UCSD-AML1 (cell line): ENCODE data around the gene NEK2.
"Not testable (repeated sequence)": the region's sequence is repeated elsewhere in the genome, so short reads cannot be mapped to it uniquely, and the experiment has no call there.

Experiments used
- DNase-seq: peaks from one replicate; lab custom pipeline; 2025; ENCODE audit not compliant: unreplicated experiment; lab: John Stamatoyannopoulos, UW

The NEK2 gene

GRCh38 chr1:211634461-211634860 is 41.0 kb downstream of the NEK2 start:
- DNase-seq = no peak

DNA sequence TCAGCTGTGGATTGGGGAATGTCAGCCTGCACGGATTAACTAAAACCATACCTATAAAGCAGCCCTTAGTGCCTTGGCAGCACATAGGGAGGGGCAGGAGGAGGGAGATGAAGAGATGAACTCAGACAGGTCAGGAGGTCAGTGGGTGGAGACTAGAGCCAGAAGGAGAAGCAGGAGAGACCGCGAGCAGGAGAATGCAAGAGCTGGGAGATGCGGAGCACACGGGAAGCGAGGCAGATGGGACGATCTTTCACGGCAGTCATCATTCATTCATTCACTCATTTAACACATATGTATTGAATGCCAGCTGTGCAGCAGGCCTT is 41.9 kb downstream of the NEK2 start:
- DNase-seq = no peak

DNA sequence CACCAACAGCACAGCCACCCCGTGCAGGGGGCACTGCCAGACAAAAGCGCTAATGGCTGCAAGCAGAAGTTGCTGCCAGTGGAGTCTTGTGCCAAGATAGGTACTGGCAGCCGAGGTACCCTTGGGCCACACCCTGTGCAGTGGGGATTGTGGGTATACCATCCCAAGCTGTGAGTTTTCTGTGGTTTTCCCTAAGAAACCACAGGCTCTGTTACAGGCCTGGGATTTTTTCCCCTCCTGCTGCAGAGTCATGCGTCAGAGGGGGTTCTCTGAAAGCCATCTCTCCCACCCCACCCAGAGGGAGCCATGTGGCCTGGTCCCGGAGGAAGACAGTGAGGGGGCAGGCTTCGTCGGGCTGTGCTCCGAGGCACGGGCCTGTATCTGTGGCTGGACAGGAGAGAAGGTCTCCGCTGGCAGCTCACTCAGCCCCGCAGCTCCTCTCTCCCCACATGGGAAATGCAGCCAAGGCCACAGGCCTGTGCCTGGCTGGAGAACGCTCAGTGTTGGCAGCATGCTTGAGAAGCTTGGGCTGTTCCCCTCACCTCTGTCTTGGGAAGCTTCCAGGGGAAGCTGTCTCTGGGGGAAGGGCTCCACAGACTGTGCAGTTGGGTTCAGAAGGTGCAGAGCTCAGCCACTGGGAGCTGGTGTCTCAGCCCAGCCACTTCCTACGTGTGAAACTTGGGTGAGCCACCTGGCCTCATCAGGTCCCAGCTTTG is 42.5 kb downstream of the NEK2 start:
- DNase-seq = peak; percentile 27

- DNase-seq = no peak
Observed at GRCh38 chr1:211632117-211632807, 43.2 kb downstream of the NEK2 start.

GRCh38 chr1:211631168-211631567 is 44.3 kb downstream of the NEK2 start:
- no peak for DNase-seq

DNA sequence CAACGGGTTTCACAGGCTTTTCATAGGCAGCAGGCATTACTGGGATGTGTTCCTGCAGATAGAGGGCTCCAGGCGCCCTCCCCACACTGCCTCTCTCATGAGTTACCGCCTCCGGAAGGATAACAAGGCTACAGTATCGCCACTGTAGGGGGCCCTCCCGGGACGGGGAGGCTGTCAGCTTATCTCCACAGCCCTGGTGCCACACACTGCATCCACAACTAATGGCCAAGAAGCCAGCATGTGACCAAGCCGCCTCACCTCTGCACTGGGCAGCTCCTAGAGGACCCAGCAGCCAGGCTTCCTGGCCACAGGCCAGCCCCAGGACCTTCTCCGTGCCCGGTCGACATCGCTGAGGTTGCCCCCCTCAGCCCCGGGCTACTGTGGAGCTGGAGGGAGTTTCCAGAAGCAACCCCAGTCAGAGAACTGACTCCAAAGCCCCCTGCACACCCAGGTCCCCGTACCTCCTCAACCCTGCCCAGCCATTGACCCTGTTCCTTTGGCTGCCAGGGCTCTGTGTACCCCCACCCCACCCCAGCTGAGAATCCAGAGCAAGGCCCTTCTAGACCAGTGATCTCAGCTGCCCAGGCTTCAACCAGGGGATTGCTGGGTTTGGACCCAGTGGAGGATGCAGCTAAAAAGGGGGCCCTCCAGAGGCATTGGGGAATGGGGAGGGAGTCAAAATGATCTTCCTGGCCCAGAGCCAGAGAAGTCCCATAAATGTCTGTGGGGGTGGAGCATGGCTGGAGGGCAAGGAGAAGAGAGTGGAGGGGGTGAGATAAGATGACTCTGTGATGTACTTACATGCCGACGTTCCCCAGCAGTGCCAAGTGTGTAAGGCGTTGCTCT is 45.0 kb downstream of the NEK2 start:
- DNase-seq = no peak

- DNase-seq = no peak
Observed at GRCh38 chr1:211628417-211628816, 47.0 kb downstream of the NEK2 start.

- no peak for DNase-seq
Observed at GRCh38 chr1:211627259-211627658, 48.2 kb downstream of the NEK2 start.

- not testable (repeated sequence) for DNase-seq
Observed at GRCh38 chr1:211625866-211626265, 49.6 kb downstream of the NEK2 start.

DNA sequence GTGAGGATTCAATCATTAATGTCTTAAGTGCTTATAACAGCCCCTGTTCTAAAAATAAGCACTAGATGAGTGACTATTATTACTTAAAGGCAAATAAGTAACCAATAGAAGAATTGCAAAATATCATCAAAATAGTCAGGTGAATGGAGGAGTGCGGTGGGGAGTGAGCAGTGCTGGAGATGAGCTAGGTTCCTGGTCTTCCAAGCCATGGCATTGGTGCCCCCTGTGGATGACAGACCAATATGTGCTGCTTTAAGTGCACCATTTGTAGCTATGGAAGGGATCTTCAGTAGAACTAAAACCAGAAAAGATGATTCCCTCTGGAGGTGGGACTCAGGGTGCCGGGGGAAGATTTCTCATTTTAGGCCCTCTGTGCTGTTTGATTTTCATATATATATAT is 50.4 kb downstream of the NEK2 start:
- DNase-seq = peak; percentile 41

GRCh38 chr1:211623515-211623914 is 51.9 kb downstream of the NEK2 start:
- no peak for DNase-seq

- no peak for DNase-seq
Observed at GRCh38 chr1:211621447-211622198, 53.8 kb downstream of the NEK2 start.

DNA sequence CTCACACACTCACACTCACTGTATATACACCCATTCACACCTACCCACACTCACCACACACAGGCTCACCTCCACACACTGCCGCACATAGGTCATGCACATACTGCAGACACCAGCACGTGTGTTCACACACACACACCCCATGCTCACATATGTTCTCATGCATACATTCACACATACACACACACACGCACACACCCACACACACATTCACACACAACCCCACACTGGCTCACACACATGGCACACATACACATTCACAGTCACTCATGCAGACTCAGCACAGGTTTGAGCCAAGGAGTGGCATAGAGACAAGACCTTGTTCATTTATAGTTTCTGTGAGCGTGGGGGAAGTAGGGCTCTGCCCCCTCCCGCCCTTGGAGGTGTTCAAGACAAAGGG is 55.3 kb downstream of the NEK2 start:
- DNase-seq = no peak

- DNase-seq = peak; percentile 16
Observed at GRCh38 chr1:211619033-211619996, 56.1 kb downstream of the NEK2 start.

- no peak for DNase-seq
Observed at GRCh38 chr1:211616965-211617297, 58.5 kb downstream of the NEK2 start.

DNA sequence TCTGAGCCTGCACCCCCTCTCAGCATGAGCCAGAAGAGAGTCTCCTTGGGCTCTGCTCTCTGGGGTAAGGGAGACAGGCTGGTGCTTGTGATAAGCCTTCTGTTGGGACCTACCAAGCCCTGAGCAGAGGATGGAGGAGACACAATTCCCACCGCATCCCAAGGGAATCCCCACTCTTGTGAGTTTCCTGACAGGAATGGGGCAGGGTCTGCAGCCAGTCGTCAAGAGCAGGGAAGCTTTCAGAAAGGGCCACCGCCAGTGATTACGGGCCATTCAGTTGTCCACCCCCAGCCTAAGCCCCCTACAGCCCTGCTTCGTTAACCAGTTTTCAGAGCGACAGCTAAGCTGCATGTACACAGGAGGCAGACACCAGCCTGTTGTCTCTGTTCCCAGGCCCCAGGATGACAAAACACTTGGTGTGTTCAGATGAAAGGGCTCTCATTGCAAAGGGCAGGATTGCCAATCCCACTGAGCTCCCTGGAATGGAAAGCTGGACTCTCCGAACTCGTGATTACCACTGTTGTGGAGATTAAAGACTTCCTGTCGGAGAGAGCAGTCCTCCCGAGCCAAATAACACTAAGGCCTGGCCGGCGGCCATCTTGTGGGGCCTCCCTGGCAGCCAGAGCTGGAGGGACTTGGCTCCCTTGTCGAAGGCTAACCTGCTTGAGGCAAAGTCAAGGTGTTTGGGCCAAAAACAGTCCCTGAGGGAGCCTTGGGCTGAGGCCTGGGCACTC is 59.0 kb downstream of the NEK2 start:
- DNase-seq = no peak

DNA sequence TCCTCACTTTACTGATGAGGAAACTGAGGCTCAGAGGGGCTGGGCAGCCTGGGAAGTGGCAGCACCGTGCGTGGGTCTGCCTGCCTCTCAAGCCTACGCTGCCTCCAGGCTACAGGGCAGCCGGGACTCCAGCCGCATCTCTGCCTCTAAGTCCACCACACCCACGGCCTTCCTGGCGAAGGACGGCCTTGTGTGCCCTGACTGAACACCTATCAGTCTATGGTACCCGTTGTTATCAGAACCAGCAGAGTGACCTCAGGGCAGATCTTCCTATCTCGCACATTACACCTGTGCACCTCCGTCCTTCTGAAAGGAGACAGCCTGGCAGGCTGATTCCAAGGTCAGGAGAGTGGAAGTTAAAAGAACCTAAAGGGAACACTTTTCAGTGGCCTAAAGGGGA is 60.8 kb downstream of the NEK2 start:
- no peak for DNase-seq

GRCh38 chr1:211613951-211614350 is 61.5 kb downstream of the NEK2 start:
- DNase-seq = no peak

DNA sequence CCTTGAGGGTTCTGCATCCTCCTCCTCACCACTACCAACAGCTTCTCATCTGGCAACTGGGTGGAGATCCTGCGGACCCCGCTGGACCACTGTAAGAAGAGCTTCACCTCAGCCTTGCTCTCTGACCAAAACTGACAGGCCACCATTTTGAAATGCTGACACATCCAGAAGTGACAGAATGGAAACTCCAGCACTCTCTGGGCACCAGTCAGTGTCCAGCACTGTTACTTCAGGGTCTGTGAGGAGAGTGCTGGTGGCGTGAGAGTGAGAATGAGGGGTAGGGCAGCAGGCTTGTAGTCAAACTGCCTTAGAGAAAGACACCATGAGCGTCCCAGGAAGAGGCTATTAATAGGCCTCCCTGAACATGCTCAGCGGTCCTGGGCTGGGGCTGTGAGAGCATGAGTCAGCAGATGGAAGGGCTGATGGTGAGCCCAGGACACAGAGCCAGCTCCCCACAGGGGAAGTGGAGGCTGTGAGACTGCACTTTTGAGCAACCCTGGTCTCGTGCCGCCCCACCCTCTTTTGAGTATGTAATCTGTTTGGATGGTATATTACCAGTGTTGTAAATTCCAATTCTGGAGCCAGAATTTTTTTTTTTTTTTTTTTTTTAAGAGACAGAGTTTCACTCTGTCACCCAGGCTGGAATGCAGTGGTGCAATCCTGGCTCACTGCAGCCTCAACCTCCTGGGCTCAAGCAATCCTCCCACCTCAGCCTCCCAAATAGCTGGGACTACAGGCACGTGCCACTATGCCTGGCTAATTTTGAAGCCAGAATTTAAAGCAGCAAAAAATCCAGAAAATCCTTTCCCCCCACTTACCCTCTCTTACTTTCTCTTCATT is 62.1 kb downstream of the NEK2 start:
- peak; percentile 83 for DNase-seq
